Activated T-helper 17 cell treated with anti-CD3 and anti-CD28 coated beads, Interleukin-2, amount 50 U/mL, for 72 hours (primary cell): ENCODE data around the gene OR2H2. TPM values are rescaled to one million over a fixed set of nuclear protein-coding genes. Genes with fewer than 3 reads are reported as not detected.
A peak's percentile ranks its signal among the peaks of the same experiment; 100 is the strongest.

Experiments used
- ATAC-seq: fragments of 150-1000 bp; cut with Tn5 transposase; replicated peaks from 2 replicates; pipeline ENCODE4 v1.10.0; 2021; ENCODE audit warnings: mild to moderate bottlenecking, moderate library complexity
- H3K27ac Mint-ChIP-seq: one replicate; pipeline ENCODE4 v1.8.0; 2022; ENCODE audit warnings: mixed read lengths
- H3K27me3 Mint-ChIP-seq: one replicate; pipeline ENCODE4 v1.8.0; 2022; ENCODE audit warnings: mixed read lengths
- H3K36me3 Mint-ChIP-seq: one replicate; pipeline ENCODE4 v1.8.0; 2022; ENCODE audit warnings: low read depth, mild to moderate bottlenecking, mixed read lengths
- H3K4me1 Mint-ChIP-seq: one replicate; pipeline ENCODE4 v1.8.0; 2022; ENCODE audit warnings: mixed read lengths
- H3K4me3 Mint-ChIP-seq: one replicate; pipeline ENCODE4 v1.8.0; 2022; ENCODE audit warnings: mild to moderate bottlenecking, mixed read lengths
- H3K9me3 Mint-ChIP-seq: one replicate; pipeline ENCODE4 v1.8.0; 2022; ENCODE audit warnings: mixed read lengths
- total RNA-seq, 2 donors: library from RNA; stranded (reverse); gene quantifications; one replicate each; pipeline ENCODE4 v1.2.3, GENCODE V29; 2022

OR2H2 gene
- total RNA-seq, 2 donors from 2014 or later: not detected

DNA sequence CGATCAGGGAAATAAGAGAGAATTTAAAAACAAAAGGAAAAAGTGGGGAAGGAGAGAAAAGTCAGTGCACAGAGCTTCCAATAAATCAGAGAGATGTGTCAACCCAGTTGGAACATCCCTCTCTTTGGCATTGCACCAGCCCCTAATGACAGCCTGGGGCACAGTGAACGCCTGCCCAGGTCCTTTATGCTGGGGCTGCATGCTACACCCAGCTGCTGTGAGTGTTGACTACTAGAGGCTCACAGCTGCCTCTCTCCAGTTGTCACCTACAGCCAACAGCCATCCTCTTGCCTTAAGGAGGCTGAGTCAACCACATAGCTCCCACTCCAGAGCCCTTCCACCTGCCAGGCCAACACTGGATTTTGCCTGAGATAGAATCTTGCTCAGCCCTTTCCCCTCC is 19.0 kb downstream of the OR2H2 start:
- Mint-ChIP-seq H3K9me3 (no peaks in the 10 kb centered on the region), H3K36me3 (peaks cover 78% of the 10 kb centered on the region)
- no peak for ATAC-seq

DNA sequence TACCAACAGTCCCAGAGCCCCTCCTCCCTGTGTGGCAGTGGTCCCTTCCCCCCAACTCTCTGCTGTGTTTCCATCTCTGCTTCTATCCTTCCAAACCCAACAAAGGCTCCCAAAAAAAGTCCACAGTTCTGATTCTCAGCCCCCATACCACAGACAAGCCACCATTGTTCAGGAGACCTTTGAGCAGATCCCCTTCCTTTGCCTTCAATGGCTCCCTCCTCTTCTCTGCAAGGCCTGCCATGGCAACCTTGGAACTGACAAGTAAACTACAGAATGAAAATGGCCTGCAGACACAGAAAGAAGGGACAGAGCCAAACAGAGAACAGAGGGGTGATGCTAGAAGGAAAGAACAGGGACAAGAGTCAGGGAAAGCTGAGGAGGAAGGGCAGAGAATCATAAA is 23.2 kb downstream of the OR2H2 start:
- H3K4me3 Mint-ChIP-seq: no peak overlapping the region
- H3K36me3 Mint-ChIP-seq: peaks cover 90% of the 10 kb centered on the region
- H3K27ac Mint-ChIP-seq: peak overlapping the region; percentile 65
- no peaks in the 10 kb centered on the region for H3K4me1 Mint-ChIP-seq
- H3K27me3 Mint-ChIP-seq: no peaks in the 10 kb centered on the region
- no peak for ATAC-seq
- no peaks in the 10 kb centered on the region for H3K9me3 Mint-ChIP-seq

More for the DNA sequence above, 19.0 kb downstream of the OR2H2 start:
- Mint-ChIP-seq H3K27me3 (no peaks in the 10 kb centered on the region), H3K27ac (no peak overlapping the region), H3K4me3 (no peak overlapping the region), H3K4me1 (no peaks in the 10 kb centered on the region)

DNA sequence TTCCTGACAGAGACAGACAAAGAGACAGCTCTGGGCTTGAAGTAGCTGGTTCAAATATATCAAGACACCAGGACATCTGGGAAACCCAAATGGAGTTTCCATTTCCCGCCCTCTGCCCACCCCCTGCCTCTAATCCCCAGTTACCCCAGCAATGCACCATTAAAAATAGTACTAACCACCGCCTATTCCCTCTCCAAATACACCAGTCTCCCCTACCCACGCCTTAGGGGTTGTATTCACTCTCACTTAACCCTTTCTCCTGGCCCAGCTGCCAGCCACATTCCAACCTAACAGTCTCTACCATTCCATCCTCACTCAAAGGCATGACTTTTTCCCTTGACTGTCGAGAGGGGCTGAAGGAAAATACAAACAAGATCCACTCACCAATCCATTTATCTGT is 25.6 kb downstream of the OR2H2 start:
- no peaks in the 10 kb centered on the region for H3K27me3 Mint-ChIP-seq
- no peak for ATAC-seq
- H3K27ac Mint-ChIP-seq: no peak overlapping the region
- no peaks in the 10 kb centered on the region for H3K9me3 Mint-ChIP-seq
- peaks cover 86% of the 10 kb centered on the region for H3K36me3 Mint-ChIP-seq
- no peak overlapping the region for H3K4me3 Mint-ChIP-seq
- H3K4me1 Mint-ChIP-seq: no peaks in the 10 kb centered on the region

DNA sequence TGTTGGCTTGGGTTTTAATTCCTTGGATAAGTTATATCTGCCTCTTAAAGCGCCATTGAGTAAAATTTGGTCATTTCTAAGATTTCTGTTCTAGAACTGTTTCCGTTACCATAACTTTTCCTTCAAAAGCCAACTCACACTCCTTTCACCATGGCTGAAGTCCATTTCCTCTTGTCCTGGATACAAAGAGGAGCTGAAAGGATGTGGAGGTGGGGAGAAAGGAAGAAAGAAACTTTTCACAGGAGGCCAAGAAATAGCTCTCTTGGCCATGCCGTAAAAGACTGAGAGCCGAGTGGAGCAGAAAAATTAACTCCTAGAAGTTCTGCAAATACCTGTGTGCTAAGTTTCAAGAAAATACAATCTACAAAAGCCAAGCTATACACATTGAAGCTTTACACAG is 26.5 kb downstream of the OR2H2 start:
- Mint-ChIP-seq H3K4me3 (no peak overlapping the region), H3K36me3 (peaks cover 80% of the 10 kb centered on the region), H3K27me3 (no peaks in the 10 kb centered on the region), H3K9me3 (no peaks in the 10 kb centered on the region), H3K27ac (no peak overlapping the region), H3K4me1 (no peaks in the 10 kb centered on the region)
- ATAC-seq: no peak

DNA sequence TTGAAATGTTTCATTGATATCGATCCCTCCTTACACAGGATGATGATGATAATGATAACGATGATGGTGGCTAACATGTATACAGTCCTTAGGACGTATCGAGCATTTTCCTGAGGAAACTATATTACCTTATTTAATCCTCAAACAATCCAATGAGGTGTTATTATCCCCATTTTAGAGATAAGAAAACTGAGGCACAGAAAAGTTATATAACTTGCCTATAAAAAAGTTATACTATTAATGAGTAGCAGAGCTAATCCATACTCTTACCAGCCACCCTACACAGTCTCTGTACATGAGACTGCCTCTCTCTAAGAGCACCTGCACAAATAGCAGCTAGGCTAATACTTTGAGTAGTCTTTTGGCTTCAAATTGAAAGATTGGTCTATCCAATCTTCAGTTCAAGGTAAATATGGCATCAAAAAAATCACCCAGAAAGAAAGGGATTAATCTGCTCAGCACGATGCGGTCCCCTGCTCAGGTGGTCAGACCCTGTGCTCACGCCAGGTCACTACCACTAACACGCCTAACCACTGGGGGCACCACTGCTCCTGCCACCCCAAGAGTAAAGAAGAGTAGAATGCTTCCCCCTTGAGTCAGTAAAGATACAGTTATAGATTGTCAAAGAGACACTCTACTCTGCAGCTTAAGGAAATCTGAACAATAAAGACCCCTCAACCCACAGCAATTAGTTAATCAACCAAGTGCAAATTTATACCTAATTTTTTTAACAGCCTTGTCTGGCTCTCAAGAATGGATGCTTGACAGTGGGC is 33.0 kb downstream of the OR2H2 start:
- Mint-ChIP-seq H3K27ac (no peak overlapping the region), H3K9me3 (no peaks in the 10 kb centered on the region), H3K36me3 (peaks cover 83% of the 10 kb centered on the region), H3K27me3 (no peaks in the 10 kb centered on the region), H3K4me1 (no peaks in the 10 kb centered on the region), H3K4me3 (no peak overlapping the region)
- no peak for ATAC-seq

DNA sequence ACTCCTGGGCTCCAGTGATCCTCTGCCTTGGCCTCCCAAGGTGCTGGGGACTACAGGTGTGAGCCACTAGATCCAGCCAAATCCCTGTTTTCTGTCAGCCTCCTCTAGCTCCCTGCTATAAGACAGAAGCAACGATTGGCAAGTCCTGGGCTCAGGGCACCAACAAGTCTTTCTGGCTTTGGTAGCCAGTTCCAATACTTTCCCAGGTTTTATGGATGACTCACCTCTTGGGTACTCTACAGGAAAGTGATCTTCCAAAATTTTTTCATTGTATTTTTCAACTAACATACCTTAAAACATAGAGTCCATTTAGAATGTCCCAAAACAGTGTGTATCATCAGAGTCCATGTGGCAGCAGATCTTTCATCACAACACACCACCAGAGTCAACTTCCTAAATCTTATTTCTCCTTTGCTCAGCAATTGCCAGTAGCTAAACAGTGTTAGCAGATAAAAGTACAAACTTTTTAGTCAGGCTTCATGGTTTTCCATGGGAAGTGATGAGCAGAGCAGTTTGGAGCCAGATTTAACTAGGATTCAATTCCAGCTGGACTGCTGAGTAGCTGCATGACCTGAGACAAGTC is 34.7 kb downstream of the OR2H2 start:
- peak overlapping the region; percentile 36 for H3K27ac Mint-ChIP-seq
- ATAC-seq: no peak
- H3K36me3 Mint-ChIP-seq: peaks cover 77% of the 10 kb centered on the region
- no peaks in the 10 kb centered on the region for H3K9me3 Mint-ChIP-seq
- H3K4me1 Mint-ChIP-seq: no peaks in the 10 kb centered on the region
- H3K4me3 Mint-ChIP-seq: no peak overlapping the region
- H3K27me3 Mint-ChIP-seq: no peaks in the 10 kb centered on the region

DNA sequence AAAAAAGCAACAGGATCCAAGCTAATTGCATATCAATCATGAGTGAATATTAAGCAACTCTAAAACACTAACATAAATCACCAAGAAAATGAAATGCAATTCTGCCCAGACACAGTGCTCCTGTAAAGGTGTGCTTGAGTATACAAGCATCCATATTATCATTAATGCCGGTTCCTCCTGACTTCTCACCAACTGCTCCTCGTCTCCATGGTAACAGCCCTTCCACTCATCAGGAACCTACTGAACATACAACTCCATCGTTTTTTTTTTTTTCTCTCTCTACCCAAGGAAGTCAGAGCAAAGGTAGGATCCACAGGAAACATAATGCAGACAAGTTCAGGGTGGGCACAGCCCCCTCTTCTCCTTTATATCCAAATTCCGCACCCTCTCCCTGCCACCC is 35.7 kb downstream of the OR2H2 start:
- no peaks in the 10 kb centered on the region for H3K27me3 Mint-ChIP-seq
- H3K4me1 Mint-ChIP-seq: peaks cover 4% of the 10 kb centered on the region
- peaks cover 74% of the 10 kb centered on the region for H3K36me3 Mint-ChIP-seq
- no peak for ATAC-seq
- no peaks in the 10 kb centered on the region for H3K9me3 Mint-ChIP-seq
- H3K4me3 Mint-ChIP-seq: no peak overlapping the region
- H3K27ac Mint-ChIP-seq: peak overlapping the region; percentile 48

DNA sequence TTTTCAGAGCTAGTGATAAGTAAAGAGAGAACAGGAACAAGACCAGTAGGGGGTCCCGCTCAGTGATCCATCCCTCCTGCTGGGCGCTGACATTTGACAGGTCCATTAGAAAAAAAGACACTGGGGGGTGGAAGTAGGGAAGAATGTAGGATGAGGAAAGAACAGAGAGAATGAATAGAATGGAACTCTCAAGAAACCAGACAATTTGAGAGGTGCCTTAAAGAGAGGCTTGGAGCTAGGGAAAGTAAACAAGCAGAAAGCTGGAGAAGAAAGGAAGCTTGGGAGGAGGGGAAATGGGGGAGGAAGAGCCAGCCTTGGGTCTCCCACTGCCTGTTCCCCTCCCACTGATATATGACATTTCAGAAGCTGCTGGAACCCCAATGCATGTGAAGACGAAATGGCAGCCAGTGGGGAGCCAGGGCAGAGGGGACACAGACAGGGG is 39.6 kb downstream of the OR2H2 start:
- peak overlapping the region; percentile 3 for H3K27ac Mint-ChIP-seq
- no peaks in the 10 kb centered on the region for H3K9me3 Mint-ChIP-seq
- no peak overlapping the region for H3K4me3 Mint-ChIP-seq
- H3K36me3 Mint-ChIP-seq: peaks cover 40% of the 10 kb centered on the region
- ATAC-seq: no peak
- peaks cover 26% of the 10 kb centered on the region for H3K4me1 Mint-ChIP-seq
- no peaks in the 10 kb centered on the region for H3K27me3 Mint-ChIP-seq

DNA sequence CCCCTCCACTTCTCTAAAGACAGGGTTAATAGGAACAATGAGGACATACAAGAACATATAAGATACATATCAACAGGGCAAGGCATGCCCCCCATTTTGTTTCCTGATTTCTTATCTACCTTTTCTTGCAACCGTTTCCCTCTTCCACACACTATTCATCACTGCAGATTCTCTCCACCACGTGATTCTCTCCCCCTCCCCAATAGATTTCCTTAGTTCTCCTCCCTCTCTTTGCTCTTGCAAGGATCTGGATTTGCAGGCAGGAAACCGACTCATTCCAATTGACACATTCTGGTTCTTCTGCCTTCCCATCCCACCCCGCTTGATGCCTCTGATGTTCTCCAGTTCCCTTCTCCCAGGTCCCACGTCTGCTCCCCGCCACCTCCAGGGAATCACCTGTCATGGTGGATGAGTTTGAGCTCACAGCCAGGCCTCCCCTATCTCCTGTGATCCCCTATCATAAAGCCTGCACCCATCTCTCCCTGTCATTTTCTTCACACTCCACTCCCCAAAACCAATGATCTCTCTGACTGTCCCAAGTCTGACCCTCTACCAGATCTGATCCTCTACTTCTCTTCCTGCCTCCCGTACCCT is 40.5 kb downstream of the OR2H2 start:
- Mint-ChIP-seq H3K4me3 (no peak overlapping the region), H3K36me3 (peaks cover 31% of the 10 kb centered on the region), H3K27ac (peak overlapping the region; percentile 30), H3K4me1 (peaks cover 31% of the 10 kb centered on the region), H3K27me3 (no peaks in the 10 kb centered on the region), H3K9me3 (no peaks in the 10 kb centered on the region)
- ATAC-seq: no peak

DNA sequence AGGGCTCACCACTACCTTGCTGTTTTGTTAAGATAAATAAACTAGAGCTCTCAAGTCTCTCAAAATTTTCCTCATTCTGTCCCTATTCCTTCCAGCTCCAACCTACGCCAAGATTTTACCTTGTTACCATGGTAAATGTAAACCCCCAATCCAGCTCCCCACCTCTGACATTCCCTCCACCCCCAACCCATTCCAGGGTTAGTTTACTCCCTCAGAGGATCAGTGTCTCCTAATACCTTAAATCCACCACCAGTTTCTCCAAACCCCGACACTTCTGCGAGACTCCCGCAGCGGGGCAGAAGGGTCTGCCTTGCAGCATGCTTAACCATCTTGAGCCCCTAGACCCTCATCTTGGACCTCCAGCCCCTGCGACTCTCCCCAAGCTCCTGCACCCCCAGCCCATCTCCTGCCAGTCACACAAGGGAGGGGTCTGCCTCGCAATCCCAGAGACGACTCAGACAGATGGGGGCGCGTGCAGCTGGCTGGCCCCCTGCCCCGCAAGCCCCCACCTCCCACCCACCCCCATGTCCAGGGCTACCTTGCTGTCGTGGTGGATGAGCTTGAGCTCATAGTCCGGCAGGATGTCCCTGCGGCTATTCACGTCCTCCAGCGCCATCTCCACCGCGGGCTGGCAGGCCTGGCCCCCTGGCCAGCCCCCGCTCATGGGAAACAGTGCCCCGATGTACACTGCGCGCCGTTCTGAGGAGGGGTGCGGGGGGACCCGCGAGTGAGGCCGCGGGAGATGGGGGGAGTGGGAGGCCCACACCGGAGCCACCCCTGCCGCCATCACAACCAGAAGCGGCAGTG is 42.2 kb downstream of the OR2H2 start:
- no peaks in the 10 kb centered on the region for H3K9me3 Mint-ChIP-seq
- H3K27ac Mint-ChIP-seq: no peak overlapping the region
- no peak for ATAC-seq
- H3K36me3 Mint-ChIP-seq: peaks cover 22% of the 10 kb centered on the region
- peaks cover 47% of the 10 kb centered on the region for H3K4me1 Mint-ChIP-seq
- peak overlapping the region; percentile 41 for H3K4me3 Mint-ChIP-seq
- H3K27me3 Mint-ChIP-seq: no peaks in the 10 kb centered on the region

DNA sequence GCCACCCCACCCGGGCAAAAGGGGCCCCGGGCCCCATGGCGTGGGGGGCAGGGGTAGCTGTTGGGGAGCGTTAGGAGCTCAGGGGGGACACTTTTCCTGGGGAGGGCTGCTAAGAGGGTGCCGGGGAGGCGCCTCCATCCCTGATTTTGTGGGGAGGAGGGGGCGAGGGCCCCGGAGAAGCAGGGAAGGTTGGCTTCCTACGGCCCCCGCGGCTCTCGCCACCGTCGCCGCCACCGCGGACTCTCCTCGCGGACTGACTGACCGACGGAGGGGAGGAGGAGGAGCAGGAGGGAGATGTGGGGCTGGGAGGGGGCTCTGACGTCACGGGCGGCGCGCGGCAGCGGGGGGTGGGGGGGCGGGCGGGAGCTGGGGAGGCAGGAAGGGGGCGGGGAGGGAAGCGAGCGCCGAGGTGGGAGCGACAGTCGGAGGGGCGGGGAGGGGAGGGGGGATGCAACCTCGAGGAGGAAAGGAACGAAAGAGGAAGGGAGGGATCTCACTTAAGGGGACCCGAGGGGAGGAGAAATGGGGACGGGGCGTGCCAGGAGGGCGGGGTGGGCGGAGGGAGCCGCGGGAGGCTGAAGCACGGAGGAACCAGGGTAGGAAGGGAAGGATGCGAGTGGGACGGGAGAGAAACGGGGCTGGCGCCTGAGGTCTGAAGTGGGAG is 43.0 kb downstream of the OR2H2 start:
- peak overlapping the region; percentile 85 for H3K4me3 Mint-ChIP-seq

DNA sequence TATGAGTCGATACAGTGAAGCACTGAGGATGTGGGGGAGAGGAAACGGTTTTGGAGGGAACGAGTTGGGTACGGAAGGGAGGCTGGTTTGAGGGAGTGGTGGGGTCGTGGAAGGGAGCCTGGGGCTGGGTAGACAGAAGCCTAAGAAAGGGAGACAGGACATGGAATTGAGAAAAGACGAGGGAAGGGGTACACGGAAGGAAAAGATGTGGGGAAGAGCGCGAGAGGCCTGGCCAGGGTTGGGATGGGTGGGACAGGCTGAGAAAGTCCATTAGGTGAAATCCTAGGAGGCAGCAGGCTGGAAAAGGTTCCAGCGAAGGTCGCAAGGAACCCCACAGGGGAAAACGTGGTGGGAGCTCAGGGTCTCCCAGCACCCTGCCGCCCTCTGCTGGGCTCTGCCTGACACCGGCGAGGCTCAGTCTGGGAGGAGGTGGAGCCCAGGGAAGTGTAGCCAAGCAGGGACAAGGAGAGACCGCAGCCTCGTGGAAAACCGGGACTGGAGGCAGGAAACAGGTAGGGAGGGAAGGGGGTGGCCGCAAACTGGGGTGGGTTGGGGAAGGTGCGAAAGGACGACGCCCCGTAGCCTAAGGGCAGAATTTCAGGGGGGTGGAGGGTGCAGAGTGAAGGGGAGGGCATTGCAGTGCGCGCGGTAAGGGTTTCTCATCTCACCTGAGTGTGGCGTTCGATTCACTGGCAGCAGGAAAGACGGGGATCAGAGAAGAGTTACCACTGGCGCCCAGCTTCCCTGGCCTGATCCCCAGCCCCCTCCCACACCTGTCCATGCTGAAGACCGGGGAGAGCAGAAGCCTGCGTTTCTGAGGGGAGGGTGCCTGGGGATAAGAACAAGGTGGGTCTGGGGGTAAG is 43.7 kb downstream of the OR2H2 start:
- H3K9me3 Mint-ChIP-seq: no peaks in the 10 kb centered on the region
- peaks cover 48% of the 10 kb centered on the region for H3K4me1 Mint-ChIP-seq

More for the DNA sequence above, 43.0 kb downstream of the OR2H2 start:
- ATAC-seq: peak; percentile 37
- Mint-ChIP-seq H3K9me3 (no peaks in the 10 kb centered on the region), H3K4me1 (peaks cover 48% of the 10 kb centered on the region), H3K27me3 (no peaks in the 10 kb centered on the region), H3K36me3 (peaks cover 19% of the 10 kb centered on the region), H3K27ac (peak overlapping the region; percentile 83)

DNA sequence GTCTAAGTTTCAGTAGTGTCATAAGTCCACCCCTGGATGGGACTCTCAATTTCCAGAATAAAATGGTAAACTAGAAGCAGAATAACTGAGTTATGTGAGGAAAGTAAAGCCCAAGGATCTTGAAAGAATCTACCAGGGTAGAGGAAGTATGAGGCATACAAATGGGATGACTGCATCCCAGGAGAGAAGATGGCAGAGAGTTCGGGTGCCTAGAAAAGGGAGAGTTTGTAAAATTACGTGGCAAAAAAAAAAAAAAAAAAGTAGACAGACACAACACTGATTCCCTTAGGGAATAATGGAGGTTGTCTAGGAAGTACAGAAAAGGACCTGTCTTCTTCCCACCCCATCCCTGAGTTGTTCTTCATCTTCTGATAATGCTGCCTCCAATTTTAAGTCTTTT is 44.6 kb downstream of the OR2H2 start:
- Mint-ChIP-seq H3K4me1 (peaks cover 48% of the 10 kb centered on the region), H3K9me3 (no peaks in the 10 kb centered on the region), H3K36me3 (peaks cover 8% of the 10 kb centered on the region), H3K27ac (peak overlapping the region; percentile 83), H3K4me3 (peak overlapping the region; percentile 85), H3K27me3 (no peaks in the 10 kb centered on the region)
- ATAC-seq: no peak

More for the DNA sequence above, 43.7 kb downstream of the OR2H2 start:
- Mint-ChIP-seq H3K27me3 (no peaks in the 10 kb centered on the region), H3K4me3 (peak overlapping the region; percentile 85), H3K27ac (peak overlapping the region; percentile 83), H3K36me3 (peaks cover 17% of the 10 kb centered on the region)
- peak; percentile 61 for ATAC-seq
